ENCODE data around the gene COL26A1. TPM values are rescaled to one million over a fixed set of nuclear protein-coding genes. Genes with fewer than 3 reads are reported as not detected.
"Not testable (repeated sequence)": the region's sequence is repeated elsewhere in the genome, so short reads cannot be mapped to it uniquely, and the experiment has no call there.

Gene COL26A1
- total RNA-seq, 2 experiments from 2014 or later, result not detected

DNA sequence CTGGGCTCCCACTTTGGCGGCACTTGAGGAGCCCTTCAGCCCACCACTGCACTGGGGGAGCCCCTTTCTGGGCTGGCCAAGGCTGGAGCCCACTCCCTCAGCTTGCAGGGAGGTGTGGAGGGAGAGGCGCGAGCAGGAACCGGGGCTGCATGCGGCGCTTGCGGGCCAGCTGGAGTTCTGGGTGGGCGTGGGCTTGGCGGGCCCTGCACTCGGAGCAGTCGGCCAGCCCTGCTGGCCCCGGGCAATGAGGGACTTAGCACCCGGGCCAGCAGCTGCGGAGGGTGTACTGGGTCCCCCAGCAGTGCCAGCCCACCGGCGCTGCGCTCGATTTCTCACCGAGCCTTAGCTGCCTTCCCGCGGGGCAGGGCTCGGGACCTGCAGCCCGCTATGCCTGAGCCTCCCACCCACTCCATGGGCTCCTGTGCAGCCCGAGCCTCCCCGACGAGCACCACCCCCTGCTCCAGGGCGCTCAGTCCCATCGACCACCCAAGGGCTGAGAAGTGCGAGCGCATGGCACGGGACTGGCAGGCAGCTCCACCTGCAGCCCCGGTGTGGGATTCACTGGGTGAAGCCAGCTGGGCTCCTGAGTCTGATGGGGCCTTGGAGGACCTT, 14.1 kb upstream of the COL26A1 start:
- H3K4me1 Mint-ChIP-seq (ENCODE audit: low read depth); H3K27ac Mint-ChIP-seq; H3K4me3 Mint-ChIP-seq; CTCF ChIA-PET; intact Hi-C loops (cut with micrococcal nuclease); DNase-seq; H3K36me3 Mint-ChIP-seq; H3K9me3 Mint-ChIP-seq; H3K27me3 Mint-ChIP-seq; POLR2A ChIA-PET: not testable (repeated sequence)

DNA sequence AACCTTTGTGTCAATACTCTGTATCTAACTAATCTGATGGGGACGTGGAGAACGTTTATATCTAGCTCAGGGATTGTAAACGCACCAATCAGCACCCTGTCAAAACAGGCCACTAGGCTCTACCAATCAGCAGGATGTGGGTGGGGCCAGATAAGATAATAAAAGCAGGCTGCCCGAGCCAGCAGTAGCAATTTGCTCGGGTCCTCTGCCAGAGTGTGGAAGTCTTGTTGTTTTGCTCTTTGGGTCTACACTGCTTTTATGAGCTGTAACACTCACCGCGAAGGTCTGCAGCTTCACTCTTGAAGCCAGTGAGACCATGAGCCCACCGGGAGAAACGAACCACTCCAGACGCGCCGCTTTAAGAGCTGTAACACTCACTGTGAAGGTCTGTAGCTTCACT, 13.4 kb upstream of the COL26A1 start:
- POLR2A ChIA-PET; intact Hi-C loops (cut with micrococcal nuclease); H3K4me1 Mint-ChIP-seq (ENCODE audit: low read depth); DNase-seq; H3K27me3 Mint-ChIP-seq; H3K36me3 Mint-ChIP-seq; H3K27ac Mint-ChIP-seq; H3K4me3 Mint-ChIP-seq; H3K9me3 Mint-ChIP-seq: not testable (repeated sequence)
- CTCF ChIA-PET, result interaction anchor here (0.7 kb wide), 1 partner anchor 16 kb away, joined by 3 read pairs; no protein-coding TSS in a partner anchor

DNA sequence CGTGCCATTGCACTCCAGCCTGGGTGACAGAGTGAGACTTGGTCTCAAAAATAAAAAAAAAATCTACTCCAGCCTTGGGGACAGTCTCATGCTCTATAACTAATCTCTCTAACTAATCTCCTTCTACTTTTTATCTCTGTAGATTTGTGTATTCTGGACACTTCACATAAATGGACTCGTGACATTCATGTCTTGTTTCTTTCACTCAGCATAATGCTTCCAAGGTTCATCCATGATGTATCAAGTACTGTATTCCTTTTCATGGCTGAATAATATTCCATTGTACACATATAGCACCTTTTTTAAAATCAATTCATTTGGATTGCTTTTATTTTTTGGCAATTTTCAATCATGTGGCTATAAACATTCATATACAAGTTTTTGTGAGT, 9.8 kb upstream of the COL26A1 start:
- H3K9me3 Mint-ChIP-seq, result no peaks in the 10 kb centered on the region
- H3K4me3 Mint-ChIP-seq, result no peak overlapping the region
- no peaks in the 10 kb centered on the region for H3K36me3 Mint-ChIP-seq
- POLR2A ChIA-PET, result no interaction called here
- intact Hi-C loops (cut with micrococcal nuclease), result no loop called here
- CTCF ChIA-PET, result interaction anchor here (1.3 kb wide), 2 partner anchors 10 to 11 kb away, joined by 3 to 5 read pairs; partner anchors contain the start of gene COL26A1
- DNase-seq, result no peak
- H3K27me3 Mint-ChIP-seq, result peaks cover 12% of the 10 kb centered on the region
- H3K4me1 Mint-ChIP-seq (ENCODE audit: low read depth), result peaks cover 9% of the 10 kb centered on the region
- H3K27ac Mint-ChIP-seq, result no peak overlapping the region

DNA sequence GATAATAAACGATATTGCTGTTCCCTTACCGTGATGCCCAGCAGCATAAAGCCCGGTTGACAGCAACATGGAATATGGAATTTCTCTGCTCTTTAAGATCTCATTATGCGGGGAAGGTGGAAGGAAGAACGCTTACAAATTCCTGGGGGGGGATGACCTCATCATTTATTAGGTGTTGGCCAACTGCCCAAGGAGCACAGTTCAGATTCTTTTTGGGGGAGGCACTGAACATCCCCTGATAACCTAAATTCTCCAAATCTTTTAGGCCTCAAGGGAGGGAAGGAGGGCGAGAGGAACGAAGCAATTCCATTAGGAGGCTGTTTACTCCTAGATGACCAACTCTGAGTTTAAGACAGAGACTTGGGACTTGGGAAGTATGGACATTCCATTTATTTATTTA, 5.2 kb upstream of the COL26A1 start:
- H3K27ac Mint-ChIP-seq, result no peak overlapping the region
- CTCF ChIA-PET, result no interaction called here
- H3K36me3 Mint-ChIP-seq, result no peaks in the 10 kb centered on the region
- no peak overlapping the region for H3K4me3 Mint-ChIP-seq
- no peak for DNase-seq
- intact Hi-C loops (cut with micrococcal nuclease), result no loop called here
- H3K9me3 Mint-ChIP-seq, result no peaks in the 10 kb centered on the region
- H3K4me1 Mint-ChIP-seq (ENCODE audit: low read depth), result peaks cover 7% of the 10 kb centered on the region
- POLR2A ChIA-PET, result no interaction called here
- peaks cover 17% of the 10 kb centered on the region for H3K27me3 Mint-ChIP-seq

DNA sequence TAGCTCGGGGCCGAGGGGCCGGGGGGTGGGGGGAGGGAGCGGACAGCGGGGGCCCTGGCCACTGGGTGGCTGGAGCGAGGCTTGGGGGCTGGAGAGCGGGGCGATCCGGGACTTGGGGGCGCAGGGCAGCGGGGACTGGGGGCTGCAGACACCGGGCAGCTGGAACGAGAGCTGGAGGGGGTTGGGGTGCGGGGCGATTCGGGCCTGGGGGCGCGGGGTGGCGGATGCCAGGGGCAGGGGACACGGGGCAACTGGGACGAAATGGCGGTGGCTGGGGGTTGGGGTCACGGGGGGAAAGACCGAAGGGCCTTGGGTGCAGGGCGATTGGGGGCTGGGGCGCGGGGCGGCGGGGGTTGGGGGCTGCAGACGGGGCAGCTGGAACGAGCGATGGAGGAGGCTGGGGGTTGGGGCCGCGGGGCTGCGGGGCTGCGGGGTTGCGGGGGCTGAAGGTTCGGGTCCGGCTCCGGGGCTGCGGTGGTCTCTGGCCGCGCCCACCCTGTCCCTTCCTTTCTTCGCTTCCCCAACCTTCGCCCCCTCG, 590 bp downstream of the COL26A1 start:
- peaks cover 23% of the 10 kb centered on the region for H3K27me3 Mint-ChIP-seq
- no peaks in the 10 kb centered on the region for H3K36me3 Mint-ChIP-seq
- H3K9me3 Mint-ChIP-seq, result no peaks in the 10 kb centered on the region
- no peak for DNase-seq
- H3K4me3 Mint-ChIP-seq, result no peak overlapping the region
- POLR2A ChIA-PET, result no interaction called here
- H3K4me1 Mint-ChIP-seq (ENCODE audit: low read depth), result peaks cover 8% of the 10 kb centered on the region
- CTCF ChIA-PET, result interaction anchor here (0.8 to 5.0 kb wide), 5 partner anchors 9 to 49 kb away, joined by 3 to 53 read pairs (median 5); no protein-coding TSS in a partner anchor
- no peak overlapping the region for H3K27ac Mint-ChIP-seq
- intact Hi-C loops (cut with micrococcal nuclease), result no loop called here

DNA sequence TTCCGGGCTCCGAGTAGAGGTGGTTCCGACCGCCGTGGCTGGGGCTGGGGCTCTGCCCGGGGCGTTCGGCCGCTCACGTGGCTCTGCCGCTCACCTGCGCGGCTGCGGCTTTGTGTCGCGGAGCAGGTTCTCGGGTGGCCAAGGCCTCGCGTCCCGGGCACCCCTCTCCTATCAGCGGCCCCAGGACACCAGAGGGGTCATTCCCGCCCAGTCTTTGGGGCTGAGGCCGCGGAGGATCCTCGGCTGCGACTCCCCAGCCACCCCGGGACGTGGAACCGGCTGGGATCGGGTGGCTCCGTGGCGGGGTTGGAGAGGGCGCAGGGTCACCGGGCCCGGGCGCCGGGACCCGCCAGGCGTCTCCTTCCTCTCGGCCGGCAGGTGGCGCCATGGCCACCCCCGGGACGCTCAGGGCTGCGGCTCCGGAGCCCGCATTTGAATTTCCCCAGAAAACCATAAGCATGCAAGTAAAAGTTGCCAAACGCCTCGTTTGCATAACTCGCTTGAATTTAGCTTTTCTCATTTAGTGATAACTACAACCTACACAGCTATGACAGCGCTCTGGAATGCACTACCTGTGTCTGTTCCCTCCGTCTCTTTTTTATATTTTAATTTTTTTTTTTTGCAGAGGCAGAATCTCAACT, 1.2 kb downstream of the COL26A1 start:
- intact Hi-C loops (cut with micrococcal nuclease), result loop anchor here (1.0 to 2.0 kb wide), 2 partner anchors 47 to 143 kb away; no protein-coding TSS in a partner anchor
- CTCF ChIA-PET, result interaction anchor here (0.6 to 5.0 kb wide), 18 partner anchors 8 to 373 kb away, joined by 3 to 53 read pairs (median 3); partner anchors contain the start of gene IFT22
- H3K36me3 Mint-ChIP-seq, result no peaks in the 10 kb centered on the region
- no peaks in the 10 kb centered on the region for H3K9me3 Mint-ChIP-seq
- peaks cover 25% of the 10 kb centered on the region for H3K27me3 Mint-ChIP-seq
- H3K4me1 Mint-ChIP-seq (ENCODE audit: low read depth), result peaks cover 8% of the 10 kb centered on the region
- POLR2A ChIA-PET, result no interaction called here
- no peak overlapping the region for H3K4me3 Mint-ChIP-seq
- no peak overlapping the region for H3K27ac Mint-ChIP-seq
- peak; percentile 82 for DNase-seq

DNA sequence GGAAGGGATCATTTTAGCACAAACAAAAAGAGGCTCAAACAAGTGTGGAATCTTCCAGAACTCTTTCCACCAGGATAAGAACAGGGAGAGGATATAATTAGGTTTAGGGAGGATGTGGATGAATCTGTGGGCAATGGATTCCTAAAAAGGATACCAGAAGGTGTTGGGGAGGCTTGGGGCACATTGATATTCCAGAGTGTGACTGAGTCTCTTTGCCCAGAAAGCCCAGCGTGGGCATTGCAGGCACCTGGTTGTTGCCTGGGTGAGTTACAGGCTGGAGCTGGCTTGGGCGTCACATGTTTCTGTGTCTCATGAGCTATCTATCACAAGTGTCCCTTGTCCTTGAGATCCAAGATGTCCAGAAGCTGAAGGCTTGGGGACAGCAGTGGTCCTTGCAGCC, 3.3 kb downstream of the COL26A1 start:
- H3K4me3 Mint-ChIP-seq, result no peak overlapping the region
- peaks cover 28% of the 10 kb centered on the region for H3K27me3 Mint-ChIP-seq
- DNase-seq, result no peak
- ChIA-PET POLR2A (no interaction called here), CTCF (no interaction called here)
- peaks cover 8% of the 10 kb centered on the region for H3K4me1 Mint-ChIP-seq (ENCODE audit: low read depth)
- intact Hi-C loops (cut with micrococcal nuclease), result loop anchor here (2.0 kb wide), 1 partner anchor 45 kb away; no protein-coding TSS in a partner anchor
- H3K27ac Mint-ChIP-seq, result no peak overlapping the region
- no peaks in the 10 kb centered on the region for H3K9me3 Mint-ChIP-seq
- H3K36me3 Mint-ChIP-seq, result no peaks in the 10 kb centered on the region

DNA sequence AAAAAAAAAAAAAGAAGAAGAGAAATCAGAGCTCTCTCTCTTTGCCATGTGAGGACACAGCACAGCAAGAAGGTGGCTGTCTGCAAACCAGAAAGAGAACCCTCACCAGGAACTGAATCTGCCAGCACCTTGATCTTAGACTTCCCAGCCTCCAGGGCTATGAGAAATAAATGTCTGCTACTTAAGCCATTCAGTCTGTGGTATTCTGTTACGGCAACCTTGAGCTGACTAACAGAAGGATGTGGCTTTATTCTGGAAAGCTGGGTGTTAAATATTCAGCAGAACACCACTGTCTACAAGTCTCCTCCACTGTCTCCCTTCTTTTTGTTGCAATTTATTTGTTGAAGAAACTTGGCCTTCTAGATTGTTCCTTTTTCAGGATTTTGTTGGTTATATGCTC, 5.0 kb downstream of the COL26A1 start:
- Mint-ChIP-seq H3K4me3 (no peak overlapping the region), H3K4me1 (ENCODE audit: low read depth) (peaks cover 6% of the 10 kb centered on the region), H3K9me3 (no peaks in the 10 kb centered on the region), H3K27me3 (peaks cover 26% of the 10 kb centered on the region), H3K27ac (no peak overlapping the region), H3K36me3 (no peaks in the 10 kb centered on the region)
- POLR2A ChIA-PET, result no interaction called here
- intact Hi-C loops (cut with micrococcal nuclease), result no loop called here
- CTCF ChIA-PET, result interaction anchor here (0.9 kb wide), 1 partner anchor 44 kb away, joined by 4 read pairs; no protein-coding TSS in a partner anchor
- DNase-seq, result no peak

DNA sequence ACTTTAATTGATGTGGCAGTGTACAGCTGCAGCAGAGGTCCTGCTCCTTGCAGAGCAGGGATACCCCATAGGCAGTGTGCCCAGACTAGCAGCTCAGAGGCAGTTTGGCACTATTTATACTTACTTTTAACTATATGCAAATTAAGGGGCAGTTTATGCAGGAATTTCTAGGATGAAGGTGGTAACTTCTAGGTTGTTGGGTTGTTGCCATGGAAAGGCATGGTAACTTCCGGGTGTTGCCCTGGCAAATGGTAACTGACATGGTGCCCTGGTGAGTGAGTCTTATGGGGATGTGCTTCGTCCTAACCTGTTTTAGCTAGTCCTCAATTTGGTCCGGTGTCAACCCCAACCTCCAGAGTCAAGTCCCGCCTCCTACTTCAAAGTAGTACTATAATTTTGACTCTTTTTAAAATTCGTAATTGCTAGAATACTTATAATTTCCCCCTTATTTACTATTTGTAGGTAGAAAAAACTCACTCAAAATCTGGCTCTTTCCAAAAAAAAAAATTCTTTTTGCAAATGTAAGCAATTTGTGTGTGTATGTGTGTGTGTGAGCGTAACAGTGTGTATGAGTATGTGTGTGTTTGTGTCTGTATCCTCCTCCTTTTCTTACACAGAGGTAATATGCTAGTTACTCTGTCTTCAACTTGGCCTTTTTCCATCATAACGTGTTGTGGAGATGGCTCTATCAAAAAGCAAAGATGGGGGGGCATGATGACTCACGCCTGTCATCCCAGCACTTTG, 5.9 kb downstream of the COL26A1 start:
- Mint-ChIP-seq H3K4me1 (ENCODE audit: low read depth) (peaks cover 6% of the 10 kb centered on the region), H3K27ac (no peak overlapping the region), H3K36me3 (no peaks in the 10 kb centered on the region), H3K4me3 (no peak overlapping the region), H3K27me3 (peaks cover 30% of the 10 kb centered on the region), H3K9me3 (no peaks in the 10 kb centered on the region)
- intact Hi-C loops (cut with micrococcal nuclease), result no loop called here
- no peak for DNase-seq
- CTCF ChIA-PET, result interaction anchor here (0.9 kb wide), 1 partner anchor 43 kb away, joined by 4 read pairs; no protein-coding TSS in a partner anchor
- POLR2A ChIA-PET, result no interaction called here

DNA sequence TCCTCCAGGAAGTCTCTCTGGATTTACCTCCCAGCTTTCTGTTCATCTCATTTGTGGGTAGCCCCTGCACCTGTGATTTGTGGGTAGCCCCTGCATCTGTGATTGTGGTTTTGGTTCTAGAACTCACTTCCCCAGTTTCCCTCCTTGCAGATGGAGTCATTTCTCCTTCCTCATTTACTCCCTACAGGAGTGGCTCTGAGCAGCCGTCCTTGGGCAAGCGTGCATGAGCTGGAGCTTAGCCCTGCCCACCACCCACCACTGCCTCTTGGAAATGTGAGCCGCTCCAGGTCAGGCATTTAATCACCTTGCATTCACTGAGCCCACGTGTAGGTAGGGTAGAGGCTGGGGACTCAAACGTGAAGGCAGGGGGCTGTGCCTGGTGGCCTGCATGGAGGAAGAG, 8.2 kb downstream of the COL26A1 start:
- no peak overlapping the region for H3K4me3 Mint-ChIP-seq
- no peaks in the 10 kb centered on the region for H3K9me3 Mint-ChIP-seq
- no peak overlapping the region for H3K27ac Mint-ChIP-seq
- H3K4me1 Mint-ChIP-seq (ENCODE audit: low read depth), result no peaks in the 10 kb centered on the region
- ChIA-PET CTCF (interaction anchor here (0.8 to 1.3 kb wide), 2 partner anchors 40 to 88 kb away, joined by 3 to 4 read pairs; no protein-coding TSS in a partner anchor), POLR2A (no interaction called here)
- intact Hi-C loops (cut with micrococcal nuclease), result no loop called here
- no peaks in the 10 kb centered on the region for H3K36me3 Mint-ChIP-seq
- H3K27me3 Mint-ChIP-seq, result peaks cover 29% of the 10 kb centered on the region
- no peak for DNase-seq

DNA sequence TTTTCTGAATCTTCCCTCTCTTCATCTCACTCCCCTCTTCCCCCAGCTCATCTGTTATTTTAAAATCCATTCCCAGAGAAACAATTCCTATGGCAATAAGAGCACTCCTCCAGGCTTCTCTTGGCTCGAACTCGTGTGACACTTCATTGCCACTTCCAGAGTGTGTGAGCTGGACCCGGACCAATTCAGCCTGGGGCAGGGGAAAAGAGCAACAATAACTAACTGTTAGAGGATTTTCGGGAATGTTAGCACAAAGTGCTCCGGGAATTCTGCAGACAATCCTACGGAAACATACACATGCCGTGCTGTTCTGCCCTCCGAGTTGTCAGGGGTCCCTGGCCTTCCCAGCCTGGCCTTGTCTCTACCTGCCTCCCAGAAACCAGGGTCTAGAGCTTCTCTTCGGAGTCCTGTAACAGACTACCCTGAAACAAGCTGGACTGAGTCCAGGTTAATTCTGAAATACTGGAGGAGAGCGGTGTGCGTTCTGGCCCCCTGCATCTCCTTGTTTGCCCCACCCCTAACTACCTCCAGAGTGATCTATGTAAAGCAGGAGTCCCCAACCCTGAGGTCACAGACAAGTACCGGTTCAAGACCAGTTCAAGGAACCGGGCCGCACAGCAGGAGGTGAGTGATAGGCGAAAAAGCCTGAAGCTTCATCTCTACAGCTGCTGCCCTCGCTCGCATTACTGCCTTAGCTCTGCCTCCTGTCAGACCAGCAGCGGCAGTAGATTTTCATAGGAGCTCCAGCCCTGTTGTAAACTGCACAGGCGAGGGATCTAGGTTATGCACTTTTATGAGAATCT, 11.3 kb downstream of the COL26A1 start:
- H3K9me3 Mint-ChIP-seq, result no peaks in the 10 kb centered on the region
- peaks cover 20% of the 10 kb centered on the region for H3K27me3 Mint-ChIP-seq
- ChIA-PET CTCF (interaction anchor here (0.9 to 1.8 kb wide), 2 partner anchors 9 to 37 kb away, joined by 3 to 8 read pairs; no protein-coding TSS in a partner anchor), POLR2A (no interaction called here)
- H3K4me3 Mint-ChIP-seq, result no peak overlapping the region
- H3K4me1 Mint-ChIP-seq (ENCODE audit: low read depth), result no peaks in the 10 kb centered on the region
- H3K36me3 Mint-ChIP-seq, result no peaks in the 10 kb centered on the region
- no peak overlapping the region for H3K27ac Mint-ChIP-seq
- DNase-seq, result no peak
- intact Hi-C loops (cut with micrococcal nuclease), result no loop called here

Data from activated CD4-positive, alpha-beta memory T cell treated with anti-CD3 and anti-CD28 coated beads for 36 hours (primary cell).